Measurements from ENCODE around the gene PARD3B.

PARD3B gene

GRCh38 chr2:205054789-205055188 is 509.5 kb downstream of the PARD3B start:
- no peak overlapping the region for H3K4me3 ChIP-seq (ENCODE audit: low read length)
- no peak for TF ChIP-seq ZNF274 (IDR thresholded peaks at IDR 0.05; ENCODE audit: low read depth, low read length)

- TF ChIP-seq ZNF274 (IDR thresholded peaks at IDR 0.05; ENCODE audit: low read depth, low read length), result no peak
- H3K4me3 ChIP-seq (ENCODE audit: low read length), result no peak overlapping the region
These were observed 510.0 kb downstream of the PARD3B start for GRCh38 chr2:205055251-205055650.

- no peak overlapping the region for H3K4me3 ChIP-seq (ENCODE audit: low read length)
- no peak for TF ChIP-seq ZNF274 (IDR thresholded peaks at IDR 0.05; ENCODE audit: low read depth, low read length)
These were observed 510.9 kb downstream of the PARD3B start for GRCh38 chr2:205056151-205056561.

GRCh38 chr2:205058409-205058808 is 513.1 kb downstream of the PARD3B start:
- no peak for TF ChIP-seq ZNF274 (IDR thresholded peaks at IDR 0.05; ENCODE audit: low read depth, low read length)
- H3K4me3 ChIP-seq (ENCODE audit: low read length), result no peak overlapping the region

GRCh38 chr2:205060269-205060668 is 515.0 kb downstream of the PARD3B start:
- no peak overlapping the region for H3K4me3 ChIP-seq (ENCODE audit: low read length)
- TF ChIP-seq ZNF274 (IDR thresholded peaks at IDR 0.05; ENCODE audit: low read depth, low read length), result no peak

GRCh38 chr2:205066081-205066480 is 520.8 kb downstream of the PARD3B start:
- no peak overlapping the region for H3K4me3 ChIP-seq (ENCODE audit: low read length)
- no peak for TF ChIP-seq ZNF274 (IDR thresholded peaks at IDR 0.05; ENCODE audit: low read depth, low read length)

GRCh38 chr2:205069928-205070327 is 524.7 kb downstream of the PARD3B start:
- H3K4me3 ChIP-seq (ENCODE audit: low read length), result no peak overlapping the region
- TF ChIP-seq ZNF274 (IDR thresholded peaks at IDR 0.05; ENCODE audit: low read depth, low read length), result no peak

GRCh38 chr2:205070889-205071288 is 525.6 kb downstream of the PARD3B start:
- no peak for TF ChIP-seq ZNF274 (IDR thresholded peaks at IDR 0.05; ENCODE audit: low read depth, low read length)
- H3K4me3 ChIP-seq (ENCODE audit: low read length), result no peak overlapping the region

- no peak for TF ChIP-seq ZNF274 (IDR thresholded peaks at IDR 0.05; ENCODE audit: low read depth, low read length)
- no peak overlapping the region for H3K4me3 ChIP-seq (ENCODE audit: low read length)
These were observed 528.3 kb downstream of the PARD3B start for GRCh38 chr2:205073433-205074020.

- H3K4me3 ChIP-seq (ENCODE audit: low read length), result no peak overlapping the region
- no peak for TF ChIP-seq ZNF274 (IDR thresholded peaks at IDR 0.05; ENCODE audit: low read depth, low read length)
These were observed 531.1 kb downstream of the PARD3B start for GRCh38 chr2:205076405-205076804.

- no peak for TF ChIP-seq ZNF274 (IDR thresholded peaks at IDR 0.05; ENCODE audit: low read depth, low read length)
- no peak overlapping the region for H3K4me3 ChIP-seq (ENCODE audit: low read length)
These were observed 531.9 kb downstream of the PARD3B start for GRCh38 chr2:205077159-205077558.

- no peak for TF ChIP-seq ZNF274 (IDR thresholded peaks at IDR 0.05; ENCODE audit: low read depth, low read length)
- no peak overlapping the region for H3K4me3 ChIP-seq (ENCODE audit: low read length)
These were observed 533.5 kb downstream of the PARD3B start for GRCh38 chr2:205078762-205079161.

- H3K4me3 ChIP-seq (ENCODE audit: low read length), result no peak overlapping the region
- no peak for TF ChIP-seq ZNF274 (IDR thresholded peaks at IDR 0.05; ENCODE audit: low read depth, low read length)
These were observed 533.9 kb downstream of the PARD3B start for GRCh38 chr2:205079173-205079572.

- TF ChIP-seq ZNF274 (IDR thresholded peaks at IDR 0.05; ENCODE audit: low read depth, low read length), result no peak
- H3K4me3 ChIP-seq (ENCODE audit: low read length), result no peak overlapping the region
These were observed 541.4 kb downstream of the PARD3B start for GRCh38 chr2:205086662-205087061.

GRCh38 chr2:205087862-205088261 is 542.6 kb downstream of the PARD3B start:
- no peak overlapping the region for H3K4me3 ChIP-seq (ENCODE audit: low read length)
- TF ChIP-seq ZNF274 (IDR thresholded peaks at IDR 0.05; ENCODE audit: low read depth, low read length), result no peak

GRCh38 chr2:205089958-205090357 is 544.7 kb downstream of the PARD3B start:
- no peak for TF ChIP-seq ZNF274 (IDR thresholded peaks at IDR 0.05; ENCODE audit: low read depth, low read length)

More at GRCh38 chr2:205089958-205090357, 544.7 kb downstream of the PARD3B start:
- H3K4me3 ChIP-seq (ENCODE audit: low read length), result no peak overlapping the region
